ENCODE results near the gene ARL4A. TPM values are rescaled to one million over a fixed set of nuclear protein-coding genes. Genes with fewer than 3 reads are reported as not detected.

ARL4A gene
- total and polyA plus RNA-seq, 2 of the 13 experiments (the other 11 are each of a cell fraction or from before 2014, with no cell fraction given), result 10.8 to 25.6 TPM

DNA sequence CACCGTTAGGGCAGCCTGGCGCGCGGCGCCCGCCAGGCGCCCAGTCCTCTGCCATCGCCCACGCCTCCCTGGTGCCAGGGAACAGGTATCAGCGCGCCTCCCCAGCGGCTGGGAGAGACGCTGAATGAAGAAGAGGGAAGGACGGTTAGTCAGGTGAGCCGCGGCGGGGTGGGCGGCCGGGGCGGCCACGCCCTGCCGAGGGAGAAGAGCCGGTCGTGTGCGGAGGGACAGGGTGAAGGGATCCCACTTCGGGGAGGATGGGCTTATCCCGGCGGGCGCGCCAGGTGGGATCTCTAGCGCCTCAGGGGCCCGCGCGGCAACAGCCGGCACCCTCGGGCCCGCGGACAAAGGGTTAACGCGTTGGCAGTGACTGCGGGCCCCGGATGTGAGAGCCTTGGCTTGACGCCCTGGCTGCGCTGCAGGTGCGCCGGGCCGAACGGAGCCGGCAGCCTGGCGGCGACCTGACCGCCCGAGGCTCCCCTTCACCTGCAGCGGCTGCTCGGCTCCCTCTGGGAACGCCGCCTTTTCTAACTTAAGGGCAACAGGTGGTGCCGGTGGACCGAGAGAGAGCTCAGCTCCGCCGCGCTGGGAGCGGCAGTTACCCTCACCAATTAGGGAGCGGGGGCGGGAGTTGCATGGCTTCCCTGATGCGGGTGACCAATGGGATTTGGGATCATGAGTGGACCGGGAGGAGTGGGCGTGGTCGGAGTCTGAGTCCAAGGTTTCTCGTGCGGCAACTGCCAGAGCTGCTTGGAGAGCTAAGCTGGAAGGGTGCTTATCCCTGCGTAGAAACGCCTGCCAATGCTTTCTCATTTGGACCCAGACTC, at the start of gene ARL4A (continued):
- TF ChIP-seq, protein P1, sequence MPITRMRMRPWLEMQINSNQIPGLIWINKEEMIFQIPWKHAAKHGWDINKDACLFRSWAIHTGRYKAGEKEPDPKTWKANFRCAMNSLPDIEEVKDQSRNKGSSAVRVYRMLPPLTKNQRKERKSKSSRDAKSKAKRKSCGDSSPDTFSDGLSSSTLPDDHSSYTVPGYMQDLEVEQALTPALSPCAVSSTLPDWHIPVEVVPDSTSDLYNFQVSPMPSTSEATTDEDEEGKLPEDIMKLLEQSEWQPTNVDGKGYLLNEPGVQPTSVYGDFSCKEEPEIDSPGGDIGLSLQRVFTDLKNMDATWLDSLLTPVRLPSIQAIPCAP (CRISPR knock-in tag; IDR thresholded peaks at IDR 0.05; ENCODE audit: low read depth), result no peak
- TF ChIP-seq KLF11 (CRISPR knock-in tag; IDR thresholded peaks at IDR 0.05), result peak; percentile 78
- TF ChIP-seq ARNT (IDR thresholded peaks at IDR 0.05), result no peak
- peak; percentile 16; the same call in 1 of the 2 replicates for TF ChIP-seq FOSL2 (CRISPR knock-in tag; IDR thresholded peaks at IDR 0.05)
- no peak for TF ChIP-seq BRD4 (CRISPR knock-in tag; IDR thresholded peaks at IDR 0.05)
- TF ChIP-seq, protein P2, sequence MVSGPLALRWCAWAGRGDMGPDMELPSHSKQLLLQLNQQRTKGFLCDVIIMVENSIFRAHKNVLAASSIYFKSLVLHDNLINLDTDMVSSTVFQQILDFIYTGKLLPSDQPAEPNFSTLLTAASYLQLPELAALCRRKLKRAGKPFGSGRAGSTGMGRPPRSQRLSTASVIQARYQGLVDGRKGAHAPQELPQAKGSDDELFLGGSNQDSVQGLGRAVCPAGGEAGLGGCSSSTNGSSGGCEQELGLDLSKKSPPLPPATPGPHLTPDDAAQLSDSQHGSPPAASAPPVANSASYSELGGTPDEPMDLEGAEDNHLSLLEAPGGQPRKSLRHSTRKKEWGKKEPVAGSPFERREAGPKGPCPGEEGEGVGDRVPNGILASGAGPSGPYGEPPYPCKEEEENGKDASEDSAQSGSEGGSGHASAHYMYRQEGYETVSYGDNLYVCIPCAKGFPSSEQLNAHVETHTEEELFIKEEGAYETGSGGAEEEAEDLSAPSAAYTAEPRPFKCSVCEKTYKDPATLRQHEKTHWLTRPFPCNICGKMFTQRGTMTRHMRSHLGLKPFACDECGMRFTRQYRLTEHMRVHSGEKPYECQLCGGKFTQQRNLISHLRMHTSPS (CRISPR knock-in tag; IDR thresholded peaks at IDR 0.05; ENCODE audit: low read depth), result 0 out of 2 replicates have a peak, but pooled peaks have one; percentile 36
- TF ChIP-seq, protein P3, sequence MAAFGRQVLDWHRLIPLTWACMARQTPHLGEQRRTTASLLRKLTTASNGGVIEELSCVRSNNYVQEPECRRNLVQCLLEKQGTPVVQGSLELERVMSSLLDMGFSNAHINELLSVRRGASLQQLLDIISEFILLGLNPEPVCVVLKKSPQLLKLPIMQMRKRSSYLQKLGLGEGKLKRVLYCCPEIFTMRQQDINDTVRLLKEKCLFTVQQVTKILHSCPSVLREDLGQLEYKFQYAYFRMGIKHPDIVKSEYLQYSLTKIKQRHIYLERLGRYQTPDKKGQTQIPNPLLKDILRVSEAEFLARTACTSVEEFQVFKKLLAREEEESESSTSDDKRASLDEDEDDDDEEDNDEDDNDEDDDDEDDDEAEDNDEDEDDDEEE (CRISPR knock-in tag; IDR thresholded peaks at IDR 0.05), result 0 out of 2 replicates have a peak, but pooled peaks have one; percentile 16
- TF ChIP-seq, protein P4, sequence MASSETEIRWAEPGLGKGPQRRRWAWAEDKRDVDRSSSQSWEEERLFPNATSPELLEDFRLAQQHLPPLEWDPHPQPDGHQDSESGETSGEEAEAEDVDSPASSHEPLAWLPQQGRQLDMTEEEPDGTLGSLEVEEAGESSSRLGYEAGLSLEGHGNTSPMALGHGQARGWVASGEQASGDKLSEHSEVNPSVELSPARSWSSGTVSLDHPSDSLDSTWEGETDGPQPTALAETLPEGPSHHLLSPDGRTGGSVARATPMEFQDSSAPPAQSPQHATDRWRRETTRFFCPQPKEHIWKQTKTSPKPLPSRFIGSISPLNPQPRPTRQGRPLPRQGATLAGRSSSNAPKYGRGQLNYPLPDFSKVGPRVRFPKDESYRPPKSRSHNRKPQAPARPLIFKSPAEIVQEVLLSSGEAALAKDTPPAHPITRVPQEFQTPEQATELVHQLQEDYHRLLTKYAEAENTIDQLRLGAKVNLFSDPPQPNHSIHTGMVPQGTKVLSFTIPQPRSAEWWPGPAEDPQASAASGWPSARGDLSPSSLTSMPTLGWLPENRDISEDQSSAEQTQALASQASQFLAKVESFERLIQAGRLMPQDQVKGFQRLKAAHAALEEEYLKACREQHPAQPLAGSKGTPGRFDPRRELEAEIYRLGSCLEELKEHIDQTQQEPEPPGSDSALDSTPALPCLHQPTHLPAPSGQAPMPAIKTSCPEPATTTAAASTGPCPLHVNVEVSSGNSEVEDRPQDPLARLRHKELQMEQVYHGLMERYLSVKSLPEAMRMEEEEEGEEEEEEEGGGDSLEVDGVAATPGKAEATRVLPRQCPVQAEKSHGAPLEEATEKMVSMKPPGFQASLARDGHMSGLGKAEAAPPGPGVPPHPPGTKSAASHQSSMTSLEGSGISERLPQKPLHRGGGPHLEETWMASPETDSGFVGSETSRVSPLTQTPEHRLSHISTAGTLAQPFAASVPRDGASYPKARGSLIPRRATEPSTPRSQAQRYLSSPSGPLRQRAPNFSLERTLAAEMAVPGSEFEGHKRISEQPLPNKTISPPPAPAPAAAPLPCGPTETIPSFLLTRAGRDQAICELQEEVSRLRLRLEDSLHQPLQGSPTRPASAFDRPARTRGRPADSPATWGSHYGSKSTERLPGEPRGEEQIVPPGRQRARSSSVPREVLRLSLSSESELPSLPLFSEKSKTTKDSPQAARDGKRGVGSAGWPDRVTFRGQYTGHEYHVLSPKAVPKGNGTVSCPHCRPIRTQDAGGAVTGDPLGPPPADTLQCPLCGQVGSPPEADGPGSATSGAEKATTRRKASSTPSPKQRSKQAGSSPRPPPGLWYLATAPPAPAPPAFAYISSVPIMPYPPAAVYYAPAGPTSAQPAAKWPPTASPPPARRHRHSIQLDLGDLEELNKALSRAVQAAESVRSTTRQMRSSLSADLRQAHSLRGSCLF (CRISPR knock-in tag; IDR thresholded peaks at IDR 0.05; ENCODE audit: borderline replicate concordance), result no peak
- TF ChIP-seq, protein P5, sequence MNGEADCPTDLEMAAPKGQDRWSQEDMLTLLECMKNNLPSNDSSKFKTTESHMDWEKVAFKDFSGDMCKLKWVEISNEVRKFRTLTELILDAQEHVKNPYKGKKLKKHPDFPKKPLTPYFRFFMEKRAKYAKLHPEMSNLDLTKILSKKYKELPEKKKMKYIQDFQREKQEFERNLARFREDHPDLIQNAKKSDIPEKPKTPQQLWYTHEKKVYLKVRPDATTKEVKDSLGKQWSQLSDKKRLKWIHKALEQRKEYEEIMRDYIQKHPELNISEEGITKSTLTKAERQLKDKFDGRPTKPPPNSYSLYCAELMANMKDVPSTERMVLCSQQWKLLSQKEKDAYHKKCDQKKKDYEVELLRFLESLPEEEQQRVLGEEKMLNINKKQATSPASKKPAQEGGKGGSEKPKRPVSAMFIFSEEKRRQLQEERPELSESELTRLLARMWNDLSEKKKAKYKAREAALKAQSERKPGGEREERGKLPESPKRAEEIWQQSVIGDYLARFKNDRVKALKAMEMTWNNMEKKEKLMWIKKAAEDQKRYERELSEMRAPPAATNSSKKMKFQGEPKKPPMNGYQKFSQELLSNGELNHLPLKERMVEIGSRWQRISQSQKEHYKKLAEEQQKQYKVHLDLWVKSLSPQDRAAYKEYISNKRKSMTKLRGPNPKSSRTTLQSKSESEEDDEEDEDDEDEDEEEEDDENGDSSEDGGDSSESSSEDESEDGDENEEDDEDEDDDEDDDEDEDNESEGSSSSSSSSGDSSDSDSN (CRISPR knock-in tag; IDR thresholded peaks at IDR 0.05), result peak; percentile 92
- no peak for TF ChIP-seq SMYD3 (CRISPR knock-in tag; IDR thresholded peaks at IDR 0.05)
- TF ChIP-seq, protein P6, sequence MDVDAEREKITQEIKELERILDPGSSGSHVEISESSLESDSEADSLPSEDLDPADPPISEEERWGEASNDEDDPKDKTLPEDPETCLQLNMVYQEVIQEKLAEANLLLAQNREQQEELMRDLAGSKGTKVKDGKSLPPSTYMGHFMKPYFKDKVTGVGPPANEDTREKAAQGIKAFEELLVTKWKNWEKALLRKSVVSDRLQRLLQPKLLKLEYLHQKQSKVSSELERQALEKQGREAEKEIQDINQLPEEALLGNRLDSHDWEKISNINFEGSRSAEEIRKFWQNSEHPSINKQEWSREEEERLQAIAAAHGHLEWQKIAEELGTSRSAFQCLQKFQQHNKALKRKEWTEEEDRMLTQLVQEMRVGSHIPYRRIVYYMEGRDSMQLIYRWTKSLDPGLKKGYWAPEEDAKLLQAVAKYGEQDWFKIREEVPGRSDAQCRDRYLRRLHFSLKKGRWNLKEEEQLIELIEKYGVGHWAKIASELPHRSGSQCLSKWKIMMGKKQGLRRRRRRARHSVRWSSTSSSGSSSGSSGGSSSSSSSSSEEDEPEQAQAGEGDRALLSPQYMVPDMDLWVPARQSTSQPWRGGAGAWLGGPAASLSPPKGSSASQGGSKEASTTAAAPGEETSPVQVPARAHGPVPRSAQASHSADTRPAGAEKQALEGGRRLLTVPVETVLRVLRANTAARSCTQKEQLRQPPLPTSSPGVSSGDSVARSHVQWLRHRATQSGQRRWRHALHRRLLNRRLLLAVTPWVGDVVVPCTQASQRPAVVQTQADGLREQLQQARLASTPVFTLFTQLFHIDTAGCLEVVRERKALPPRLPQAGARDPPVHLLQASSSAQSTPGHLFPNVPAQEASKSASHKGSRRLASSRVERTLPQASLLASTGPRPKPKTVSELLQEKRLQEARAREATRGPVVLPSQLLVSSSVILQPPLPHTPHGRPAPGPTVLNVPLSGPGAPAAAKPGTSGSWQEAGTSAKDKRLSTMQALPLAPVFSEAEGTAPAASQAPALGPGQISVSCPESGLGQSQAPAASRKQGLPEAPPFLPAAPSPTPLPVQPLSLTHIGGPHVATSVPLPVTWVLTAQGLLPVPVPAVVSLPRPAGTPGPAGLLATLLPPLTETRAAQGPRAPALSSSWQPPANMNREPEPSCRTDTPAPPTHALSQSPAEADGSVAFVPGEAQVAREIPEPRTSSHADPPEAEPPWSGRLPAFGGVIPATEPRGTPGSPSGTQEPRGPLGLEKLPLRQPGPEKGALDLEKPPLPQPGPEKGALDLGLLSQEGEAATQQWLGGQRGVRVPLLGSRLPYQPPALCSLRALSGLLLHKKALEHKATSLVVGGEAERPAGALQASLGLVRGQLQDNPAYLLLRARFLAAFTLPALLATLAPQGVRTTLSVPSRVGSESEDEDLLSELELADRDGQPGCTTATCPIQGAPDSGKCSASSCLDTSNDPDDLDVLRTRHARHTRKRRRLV (CRISPR knock-in tag; IDR thresholded peaks at IDR 0.05), result 0 out of 2 replicates have a peak, but pooled peaks have one; percentile 59

Measured in HepG2 (cell line).